K562 (cell line): ENCODE results near the gene C16orf92. TPM values are rescaled to one million over a fixed set of nuclear protein-coding genes. Genes with fewer than 3 reads are reported as not detected.

ENCODE experiments used
- ATAC-seq: fragments of 200-7000 bp; cut with Tn5 transposase; 3 replicates; pipeline ENCODE4 v1.9.1; 2020; ENCODE audit warnings: moderate library complexity
- BruUV-seq: library from RNA; stranded (reverse); fragments of 400-500 nt; replicated peaks from 2 replicates; lab custom pipeline; 2021; lab: Mats Ljungman, UMichigan
- CTCF ChIA-PET: fragments of 300-600 bp; formaldehyde crosslinking; extraction: SDS; loops from one replicate; lab custom pipeline; 2021; ENCODE audit warnings: low intra/inter-chr PET ratio; lab: Yijun Ruan, JAX
- POLR2A ChIA-PET: fragments of 300-600, 350-650 bp; sonication (Branson Sonifier 250); formaldehyde crosslinking; extraction: SDS; loops from one replicate; lab custom pipeline; 2021; ENCODE audit warnings: antibody characterized with exemption, inconsistent platforms; lab: Yijun Ruan, JAX
- DNase-seq, 4 experiments: peaks; one replicate each; pipeline versions ENCODE4 v3.0.0 to v3.0.0-alpha.2; 2011 to 2018; ENCODE audit warnings: low spot score in 3 of 4, mixed read lengths in 3 of 4; ENCODE audit errors: extremely low read depth in 1 of 4
- FAIRE-seq: peaks from 2 replicates; lab custom pipeline; 2011; peaks lifted over from hg19 to GRCh38; lab: Jason Lieb, UNC
- H2AFZ ChIP-seq: 2 replicates; pipeline ENCODE4 v1.6.0; 2011; ENCODE audit warnings: low read depth, low read length, control low read depth, inconsistent platforms
- H3K27ac ChIP-seq: fragments of 200-600 bp; 3 replicates; pipeline ENCODE4 v1.8.0; 2011; ENCODE audit warnings: low read depth, mild to moderate bottlenecking, control low read depth, inconsistent platforms, low read length, moderate library complexity, mixed read lengths; ENCODE audit errors: extremely low read depth
- H3K27me3 ChIP-seq, 2 experiments: fragments of 300-600 bp in 1 of 2; 2 replicates in 1 of 2; 3 replicates in 1 of 2; pipeline versions ENCODE4 v1.6.0 to v1.8.0; 2011; ENCODE audit warnings: inconsistent platforms in 2 of 2, low read length in 2 of 2, mild to moderate bottlenecking in 1 of 2, mixed read lengths in 1 of 2, moderate library complexity in 1 of 2; ENCODE audit not compliant: control insufficient read depth in 2 of 2, insufficient read depth in 2 of 2
- H3K36me3 ChIP-seq: fragments of 300-600 bp; 3 replicates; pipeline ENCODE4 v1.8.0; 2011; ENCODE audit warnings: mild to moderate bottlenecking, low read length, inconsistent platforms; ENCODE audit not compliant: control insufficient read depth, insufficient read depth
- H3K4me1 ChIP-seq, 2 experiments: fragments of 200-600 bp in 1 of 2; replicated peaks in 1 of 2; 2 replicates in 1 of 2; 3 replicates in 1 of 2; pipeline versions ENCODE4 v1.5.1 to v1.8.0; 2011; ENCODE audit warnings: inconsistent platforms in 2 of 2, low read length in 2 of 2, mild to moderate bottlenecking in 1 of 2, mixed read lengths in 1 of 2, moderate library complexity in 1 of 2; ENCODE audit not compliant: control insufficient read depth in 2 of 2, insufficient read depth in 2 of 2
- H3K4me2 ChIP-seq: 2 replicates; pipeline ENCODE4 v1.6.1; 2011; ENCODE audit warnings: low read length, control low read depth, inconsistent platforms, mixed read lengths; ENCODE audit not compliant: insufficient read depth
- H3K4me3 ChIP-seq: fragments of 200-600 bp; sonication (generic), shearing (Covaris generic); 2 replicates; pipeline ENCODE4 v1.5.1; 2016; ENCODE audit warnings: control low read depth, inconsistent platforms
- H3K79me2 ChIP-seq: fragments of 200-600 bp; 3 replicates; pipeline ENCODE4 v1.8.0; 2011; ENCODE audit warnings: low read length, inconsistent platforms; ENCODE audit not compliant: control insufficient read depth, insufficient read depth
- H3K9ac ChIP-seq, 2 experiments: 2 replicates each; pipeline versions ENCODE4 v1.6.0 to v1.6.1; 2011; ENCODE audit warnings: low read depth in 2 of 2, low read length in 2 of 2, control low read depth in 1 of 2, inconsistent platforms in 1 of 2, mild to moderate bottlenecking in 1 of 2, mixed read lengths in 1 of 2; ENCODE audit not compliant: insufficient read depth in 1 of 2
- H3K9me1 ChIP-seq: one replicate; pipeline ENCODE4 v1.6.0; 2011; ENCODE audit warnings: inconsistent platforms, mild to moderate bottlenecking, low read length, moderate library complexity; ENCODE audit not compliant: control insufficient read depth, insufficient read depth
- H3K9me3 ChIP-seq: replicated peaks from 2 replicates; pipeline ENCODE4 v1.5.1; 2011; ENCODE audit warnings: low read depth, low read length, inconsistent platforms; ENCODE audit not compliant: control insufficient read depth, insufficient read depth
- H4K20me1 ChIP-seq: replicated peaks from 2 replicates; pipeline ENCODE4 v1.6.1; 2011; ENCODE audit warnings: low read length, inconsistent platforms, mixed read lengths; ENCODE audit not compliant: control insufficient read depth, insufficient read depth
- CEBPB ChIP-seq: fragments of 450-650 bp; IDR thresholded peaks from 2 replicates; pipeline ENCODE4 v1.6.1; 2016; ENCODE audit warnings: missing genetic modification characterization, missing compliant biosample characterization
- POLR2G ChIP-seq: fragments of 200-400 bp; formaldehyde crosslinking; IDR thresholded peaks from 2 replicates; pipeline ENCODE4 v1.6.1; 2017; ENCODE audit warnings: low read depth, mild to moderate bottlenecking, antibody characterized with exemption, low read length, moderate library complexity
- RBM34 ChIP-seq: fragments of 200-400 bp; formaldehyde crosslinking; IDR thresholded peaks from 2 replicates; pipeline ENCODE4 v1.6.1; 2018; ENCODE audit warnings: low read length, borderline replicate concordance; ENCODE audit not compliant: insufficient read depth
- ZNF311 ChIP-seq: fragments of 250-450 bp; sonication (Bioruptor Pico); IDR thresholded peaks from 2 replicates; pipeline ENCODE4 v1.4.0; 2020; ENCODE audit warnings: mild to moderate bottlenecking, moderate library complexity
- WGBS: fragments of 100-300 bp; shearing (Covaris generic); methylation state at CpG from one replicate; pipeline ENCODE4 v1.1.6; 2016; ENCODE audit warnings: low coverage, mixed read lengths; ENCODE audit not compliant: insufficient coverage; ENCODE audit errors: missing lambda C conversion rate; 5-methylcytosine and 5-hydroxymethylcytosine counted together
- in situ Hi-C: fragments of 300-500 bp; cut with MboI; formaldehyde crosslinking; loops from 4 replicates; pipeline ENCODE4 v1.15.0; 2018; ENCODE audit warnings: inconsistent platforms, mixed read lengths
- intact Hi-C: fragments of 100-400 bp; cut with micrococcal nuclease; formaldehyde crosslinking; loops from 2 replicates; pipeline ENCODE4 v1.14.2; 2022
- polyA plus RNA-seq, 8 experiments: library from polyadenylated mRNA; depleted of rRNA in 4 of 8; stranded (reverse) in 5 of 8; unstranded in 3 of 8; fragments of >200 nt; fragmentation: Nextera tagmentation in 2 of 8; fragmentation: Illumina TruSeq in 1 of 8; extraction: Ambion mirVana in 2 of 8; extraction: Trizol in 1 of 8; gene quantifications; 2 replicates each; pipeline versions ENCODE4 v1.2.1 to v1.2.3, GENCODE V29; 2011 to 2014; ENCODE audit warnings: inconsistent platforms in 1 of 8, missing spikeins in 1 of 8
- total RNA-seq, 7 experiments: library from RNA; depleted of rRNA in 6 of 7; stranded (reverse); fragments of >200 nt in 6 of 7; fragmentation: Illumina TruSeq in 2 of 7; extraction: Trizol in 2 of 7; gene quantifications; 2 replicates each; pipeline versions ENCODE4 v1.2.1 to v1.2.3, GENCODE V29; 2011 to 2021; ENCODE audit warnings: low replicate concordance in 1 of 7

The C16orf92 gene
- total and polyA plus RNA-seq, 9 of the 15 experiments (the other 6 are each of a cell fraction or from before 2014, with no cell fraction given) = not detected

DNA sequence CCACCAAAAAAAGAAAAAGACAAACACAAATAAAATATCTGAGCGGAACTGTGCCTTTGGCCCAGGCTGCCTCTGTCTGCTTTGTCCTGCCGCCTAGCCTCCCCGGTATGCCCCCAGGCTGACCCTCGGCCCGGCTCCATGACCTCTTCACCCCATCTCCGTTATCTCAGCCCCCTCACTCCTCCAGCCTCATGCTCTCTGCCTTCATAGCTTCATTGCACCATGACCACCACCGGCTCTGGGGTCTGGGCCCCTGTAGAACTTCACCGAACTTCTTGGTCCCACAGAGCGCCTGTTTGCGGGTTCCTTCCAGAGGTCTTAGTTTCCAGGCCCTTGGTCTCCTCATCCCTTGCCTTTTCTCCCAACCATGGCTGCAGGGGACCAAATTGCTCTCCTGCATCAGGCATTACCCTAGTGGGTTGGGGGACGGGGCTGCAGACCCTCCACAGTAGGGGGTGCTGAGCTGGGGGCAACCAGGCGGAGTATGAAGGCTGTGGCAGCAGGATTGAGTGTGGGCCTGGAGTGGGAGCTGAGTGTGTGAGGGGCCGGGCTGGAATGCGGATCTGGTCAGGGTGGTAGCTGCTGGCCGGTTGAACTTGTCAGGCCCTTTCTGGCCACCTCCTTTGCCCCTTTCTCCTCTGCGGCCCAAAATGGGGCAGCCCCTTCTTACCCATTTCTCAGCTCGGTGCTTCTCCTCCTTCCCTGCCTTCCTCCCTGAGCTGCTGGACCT, 34.5 kb upstream of the C16orf92 start:
- H3K9me3 ChIP-seq = no peaks in the 10 kb centered on the region
- no peaks in the 10 kb centered on the region for H3K79me2 ChIP-seq
- H3K9ac ChIP-seq = no peak overlapping the region
- H3K36me3 ChIP-seq = peaks cover 99% of the 10 kb centered on the region; the same call in 2 of the 3 replicates
- ChIA-PET CTCF (no interaction called here), POLR2A (interaction anchor here (0.6 to 2.1 kb wide), 3 partner anchors 9 to 45 kb away, joined by 3 to 14 read pairs (median 5); partner anchors contain the start of gene TAOK2)
- no peak for FAIRE-seq
- H4K20me1 ChIP-seq = no peaks in the 10 kb centered on the region
- H3K4me1 ChIP-seq = peaks cover 3 to 26% of the 10 kb centered on the region in 2 experiments; a peak in 3 of 5 replicates
- H3K4me2 ChIP-seq = no peak overlapping the region
- no peak for ATAC-seq
- intact Hi-C loops = no loop called here
- no peak overlapping the region for H3K27ac ChIP-seq
- no peak overlapping the region for H3K4me3 ChIP-seq
- H3K27me3 ChIP-seq = no peaks in the 10 kb centered on the region
- TF ChIP-seq RBM34 (no peak), ZNF311 (CRISPR knock-in tag) (no peak), CEBPB (tag) (no peak), POLR2G (peak; percentile 22; the same call in 1 of the 2 replicates)
- no peak for DNase-seq
- 74% methylated on average over 15 of the region's 17 CpGs for WGBS
- H3K9me1 ChIP-seq = no peaks in the 10 kb centered on the region
- H2AFZ ChIP-seq = no peak overlapping the region
- no TSS peak for BruUV-seq
- in situ Hi-C loops = no loop called here
